MM.1S (cell line): ENCODE measurements around the gene LDLRAD3.

Experiments
- DNase-seq: peaks from one replicate; pipeline ENCODE4 v3.0.0-alpha.2; 2015
- H2AFZ ChIP-seq: fragments of 300-600 bp; sonication (generic); 2 replicates; pipeline ENCODE4 v1.6.0; 2016; ENCODE audit warnings: antibody characterized with exemption, low read length
- H3F3A ChIP-seq: fragments of 300-600 bp; sonication (generic); 2 replicates; pipeline ENCODE4 v1.6.1; 2016; ENCODE audit warnings: mild to moderate bottlenecking, antibody characterized with exemption, low read length, moderate library complexity, mixed read lengths; ENCODE audit not compliant: insufficient read depth
- H3K27ac ChIP-seq: fragments of 300-600 bp; sonication (generic); 2 replicates; pipeline ENCODE4 v1.5.1; 2016; ENCODE audit warnings: mild to moderate bottlenecking, low read length
- H3K27me3 ChIP-seq: fragments of 300-600 bp; sonication (generic); replicated peaks from 2 replicates; pipeline ENCODE4 v1.6.0; 2016; ENCODE audit warnings: low read length; ENCODE audit not compliant: insufficient read depth
- H3K36me3 ChIP-seq: fragments of 300-600 bp; sonication (generic); replicated peaks from 2 replicates; pipeline ENCODE4 v1.6.1; 2016; ENCODE audit warnings: mild to moderate bottlenecking, low read length, mixed read lengths; ENCODE audit not compliant: insufficient read depth
- H3K4me1 ChIP-seq: fragments of 300-600 bp; sonication (generic); 2 replicates; pipeline ENCODE4 v1.6.1; 2016; ENCODE audit warnings: low read length, mixed read lengths
- H3K4me2 ChIP-seq: fragments of 300-600 bp; sonication (generic); 2 replicates; pipeline ENCODE4 v1.6.0; 2016; ENCODE audit warnings: low read depth, low read length
- H3K4me3 ChIP-seq: fragments of 300-600 bp; sonication (generic); 2 replicates; pipeline ENCODE4 v1.5.1; 2016; ENCODE audit warnings: low read length, mixed read lengths
- H3K79me2 ChIP-seq: fragments of 300-600 bp; sonication (generic); 2 replicates; pipeline ENCODE4 v1.6.1; 2016; ENCODE audit warnings: mixed run types, low read length, mixed read lengths
- H3K9ac ChIP-seq: fragments of 300-600 bp; sonication (generic); 2 replicates; pipeline ENCODE4 v1.6.1; 2016; ENCODE audit warnings: low read length, mixed read lengths
- H3K9me2 ChIP-seq: fragments of 300-600 bp; sonication (generic); replicated peaks from 2 replicates; pipeline ENCODE4 v1.6.1; 2016; ENCODE audit warnings: mild to moderate bottlenecking, low read length, mixed read lengths; ENCODE audit not compliant: insufficient read depth
- H3K9me3 ChIP-seq: fragments of 300-600 bp; sonication (generic); replicated peaks from 2 replicates; pipeline ENCODE4 v1.6.1; 2016; ENCODE audit warnings: mild to moderate bottlenecking, low read length, mixed read lengths; ENCODE audit not compliant: insufficient read depth
- H4K20me1 ChIP-seq: fragments of 300-600 bp; sonication (generic); 2 replicates; pipeline ENCODE4 v1.6.1; 2016; ENCODE audit warnings: mild to moderate bottlenecking, low read length, moderate library complexity, mixed read lengths; ENCODE audit not compliant: insufficient read depth
- EZH2 ChIP-seq: fragments of 300-600 bp; sonication (generic); optimal IDR thresholded peaks from 2 replicates; pipeline ENCODE3; 2017; ENCODE audit warnings: low read depth, mild to moderate bottlenecking, antibody characterized with exemption, low read length, mixed read lengths
- EZH2phosphoT487 ChIP-seq: fragments of 300-600 bp; sonication (generic); IDR thresholded peaks from 2 replicates; pipeline ENCODE4 v1.6.1; 2018; ENCODE audit warnings: antibody characterized with exemption, low read length
- TF ChIP-seq, protein P1 (sequence below): fragments of 300-600 bp; sonication (generic); IDR thresholded peaks from 2 replicates; pipeline ENCODE4 v1.5.1; 2016; ENCODE audit warnings: antibody characterized with exemption, low read length, mixed read lengths

LDLRAD3 gene

DNA sequence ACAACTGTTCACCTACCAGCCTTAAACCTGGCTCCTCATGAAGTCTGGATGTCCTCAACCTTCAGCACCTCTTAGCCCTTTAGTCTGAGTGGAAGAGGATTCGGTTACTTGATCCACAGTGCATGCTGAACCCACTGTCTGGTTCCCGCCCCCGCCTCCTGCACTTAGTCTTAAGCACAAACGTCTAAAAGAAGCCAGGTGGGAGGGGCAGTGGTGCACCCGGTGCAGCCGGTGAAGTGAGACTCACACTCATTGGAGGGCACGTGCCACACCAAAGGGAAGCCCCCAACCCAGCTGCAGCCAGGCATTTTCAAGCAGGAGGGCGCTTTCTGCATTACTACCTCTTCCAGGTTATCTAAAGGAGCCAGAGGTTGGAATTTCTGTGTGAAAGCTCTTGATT lies 198.6 kb downstream of the LDLRAD3 start:
- TF ChIP-seq, protein P1, sequence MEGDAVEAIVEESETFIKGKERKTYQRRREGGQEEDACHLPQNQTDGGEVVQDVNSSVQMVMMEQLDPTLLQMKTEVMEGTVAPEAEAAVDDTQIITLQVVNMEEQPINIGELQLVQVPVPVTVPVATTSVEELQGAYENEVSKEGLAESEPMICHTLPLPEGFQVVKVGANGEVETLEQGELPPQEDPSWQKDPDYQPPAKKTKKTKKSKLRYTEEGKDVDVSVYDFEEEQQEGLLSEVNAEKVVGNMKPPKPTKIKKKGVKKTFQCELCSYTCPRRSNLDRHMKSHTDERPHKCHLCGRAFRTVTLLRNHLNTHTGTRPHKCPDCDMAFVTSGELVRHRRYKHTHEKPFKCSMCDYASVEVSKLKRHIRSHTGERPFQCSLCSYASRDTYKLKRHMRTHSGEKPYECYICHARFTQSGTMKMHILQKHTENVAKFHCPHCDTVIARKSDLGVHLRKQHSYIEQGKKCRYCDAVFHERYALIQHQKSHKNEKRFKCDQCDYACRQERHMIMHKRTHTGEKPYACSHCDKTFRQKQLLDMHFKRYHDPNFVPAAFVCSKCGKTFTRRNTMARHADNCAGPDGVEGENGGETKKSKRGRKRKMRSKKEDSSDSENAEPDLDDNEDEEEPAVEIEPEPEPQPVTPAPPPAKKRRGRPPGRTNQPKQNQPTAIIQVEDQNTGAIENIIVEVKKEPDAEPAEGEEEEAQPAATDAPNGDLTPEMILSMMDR: no peak
- no peak for TF ChIP-seq EZH2phosphoT487
- TF ChIP-seq EZH2: no peak
- Histone ChIP-seq H3K27me3 (no peaks in the 10 kb centered on the region), H3K27ac (no peak overlapping the region), H3K4me2 (no peak overlapping the region), H3K9me2 (no peaks in the 10 kb centered on the region), H2AFZ (no peak overlapping the region), H3K79me2 (no peaks in the 10 kb centered on the region), H3K9ac (no peak overlapping the region), H3F3A (no peaks in the 10 kb centered on the region), H3K9me3 (no peaks in the 10 kb centered on the region), H4K20me1 (no peaks in the 10 kb centered on the region), H3K4me1 (no peaks in the 10 kb centered on the region), H3K4me3 (no peak overlapping the region), H3K36me3 (no peaks in the 10 kb centered on the region)
- DNase-seq: no peak

- Histone ChIP-seq H3K9me3 (no peaks in the 10 kb centered on the region), H3K9ac (no peak overlapping the region), H3K27ac (no peak overlapping the region), H3K27me3 (no peaks in the 10 kb centered on the region), H3F3A (no peaks in the 10 kb centered on the region), H3K4me1 (no peaks in the 10 kb centered on the region), H3K36me3 (no peaks in the 10 kb centered on the region), H3K79me2 (no peaks in the 10 kb centered on the region), H3K9me2 (no peaks in the 10 kb centered on the region), H2AFZ (no peak overlapping the region), H3K4me3 (no peak overlapping the region), H4K20me1 (no peaks in the 10 kb centered on the region), H3K4me2 (no peak overlapping the region)
- TF ChIP-seq, protein P1: no peak
- no peak for TF ChIP-seq EZH2phosphoT487
- TF ChIP-seq EZH2: no peak
- DNase-seq: no peak
Measured at GRCh38 chr11:36142879-36143278, 199.0 kb downstream of the LDLRAD3 start.

- no peak for DNase-seq
- no peak overlapping the region for H3K9ac ChIP-seq
- no peaks in the 10 kb centered on the region for H3K9me3 ChIP-seq
- no peaks in the 10 kb centered on the region for H3K27me3 ChIP-seq
- H2AFZ ChIP-seq: no peak overlapping the region
- no peaks in the 10 kb centered on the region for H3K36me3 ChIP-seq
- no peak overlapping the region for H3K4me3 ChIP-seq
- H3K9me2 ChIP-seq: no peaks in the 10 kb centered on the region
- H3K79me2 ChIP-seq: no peaks in the 10 kb centered on the region
- H4K20me1 ChIP-seq: no peaks in the 10 kb centered on the region
- TF ChIP-seq, protein P1: no peak
- TF ChIP-seq EZH2 (no peak), EZH2phosphoT487 (no peak)
- H3K27ac ChIP-seq: no peak overlapping the region
- no peaks in the 10 kb centered on the region for H3F3A ChIP-seq
- H3K4me1 ChIP-seq: peaks cover 9% of the 10 kb centered on the region
- H3K4me2 ChIP-seq: no peak overlapping the region
Measured at GRCh38 chr11:36146437-36146836, 202.6 kb downstream of the LDLRAD3 start.
